H1 (cell line): Measurements from ENCODE around the gene KANSL1. TPM values are rescaled to one million over a fixed set of nuclear protein-coding genes. Genes with fewer than 3 reads are reported as not detected.

ENCODE experiments used
- CTCF ChIA-PET: fragments of 300-600 bp; sonication (Branson Sonifier 250); formaldehyde crosslinking; loops from one replicate; lab custom pipeline; 2021; ENCODE audit not compliant: partially characterized antibody; lab: Charles Lee
- POLR2A ChIA-PET: fragments of 300-600 bp; sonication (Branson Sonifier 250); formaldehyde crosslinking; loops from one replicate; lab custom pipeline; 2021; ENCODE audit warnings: inconsistent platforms; ENCODE audit not compliant: partially characterized antibody; lab: Charles Lee
- DNase-seq, 2 experiments: peaks; one replicate each; pipeline versions ENCODE4 v3.0.0 to v3.0.0-alpha.2; 2010 to 2022; ENCODE audit warnings: low spot score in 2 of 2, low read depth in 1 of 2, mixed read lengths in 1 of 2
- FAIRE-seq: peaks from 2 replicates; lab custom pipeline; 2011; peaks lifted over from hg19 to GRCh38; lab: Jason Lieb, UNC
- H2AFZ ChIP-seq: 2 replicates; pipeline ENCODE4 v1.8.1; 2012; ENCODE audit warnings: low read length, inconsistent platforms
- H2AK5ac ChIP-seq: 2 replicates; pipeline ENCODE4 v1.6.1; 2013; ENCODE audit warnings: low read depth, low read length
- H2BK120ac ChIP-seq: replicated peaks from 2 replicates; pipeline ENCODE3; 2013; ENCODE audit warnings: low read depth, low read length, inconsistent platforms
- H2BK12ac ChIP-seq: 2 replicates; pipeline ENCODE4 v1.6.1; 2013; ENCODE audit warnings: low read depth, low read length
- H2BK15ac ChIP-seq: 2 replicates; pipeline ENCODE4 v1.6.1; 2013; ENCODE audit warnings: low read length
- H2BK20ac ChIP-seq: 2 replicates; pipeline ENCODE4 v1.6.1; 2013; ENCODE audit warnings: low read length
- H2BK5ac ChIP-seq: 2 replicates; pipeline ENCODE4 v1.6.1; 2013; ENCODE audit warnings: low read depth, low read length
- H3K14ac ChIP-seq: 2 replicates; pipeline ENCODE4 v1.6.1; 2013; ENCODE audit warnings: inconsistent platforms; ENCODE audit not compliant: insufficient read length
- H3K18ac ChIP-seq: 2 replicates; pipeline ENCODE4 v1.6.1; 2013; ENCODE audit warnings: low read length; ENCODE audit errors: extremely low read depth
- H3K23ac ChIP-seq: 2 replicates; pipeline ENCODE4 v1.6.1; 2013; ENCODE audit warnings: inconsistent platforms; ENCODE audit not compliant: insufficient read length
- H3K23me2 ChIP-seq: 2 replicates; pipeline ENCODE4 v1.6.1; 2013; ENCODE audit warnings: low read depth, low read length
- H3K27ac ChIP-seq: 2 replicates; pipeline ENCODE4 v1.6.1; 2011; ENCODE audit warnings: low read depth, low read length, inconsistent platforms
- H3K27me3 ChIP-seq, 4 experiments: replicated peaks in 1 of 4; 1 replicate in 1 of 4; 2 replicates in 3 of 4; pipeline versions ENCODE4 v1.6.1 to v1.8.1; 2011 to 2013; ENCODE audit warnings: low read length in 3 of 4, mild to moderate bottlenecking in 3 of 4, inconsistent platforms in 2 of 4, mixed read lengths in 2 of 4, moderate library complexity in 1 of 4; ENCODE audit not compliant: control insufficient read depth in 3 of 4, insufficient read depth in 3 of 4; ENCODE audit errors: extremely low read depth in 1 of 4
- H3K36me3 ChIP-seq, 4 experiments: 2 replicates each; pipeline versions ENCODE4 v1.6.1 to v1.8.1; 2011 to 2013; ENCODE audit warnings: mild to moderate bottlenecking in 4 of 4, low read length in 3 of 4, moderate library complexity in 2 of 4, control low read depth in 1 of 4, inconsistent platforms in 1 of 4; ENCODE audit not compliant: insufficient read depth in 4 of 4, control insufficient read depth in 2 of 4
- H3K4ac ChIP-seq: replicated peaks from 2 replicates; pipeline ENCODE3; 2013; ENCODE audit warnings: low read length, low read depth, mixed read lengths, inconsistent platforms; ENCODE audit not compliant: insufficient read length
- H3K4me1 ChIP-seq, 4 experiments: replicated peaks in 1 of 4; 1 replicate in 1 of 4; 2 replicates in 3 of 4; pipeline versions ENCODE4 v1.6.1 to v1.8.1; 2011 to 2013; ENCODE audit warnings: low read length in 3 of 4, inconsistent platforms in 2 of 4, mixed read lengths in 1 of 4; ENCODE audit not compliant: insufficient read depth in 4 of 4, control insufficient read depth in 3 of 4
- H3K4me2 ChIP-seq, 2 experiments: 2 replicates each; pipeline versions ENCODE4 v1.6.1 to v1.8.1; 2011 to 2013; ENCODE audit warnings: low read depth in 2 of 2, low read length in 2 of 2, control low read depth in 1 of 2, inconsistent platforms in 1 of 2, mild to moderate bottlenecking in 1 of 2; ENCODE audit not compliant: insufficient read depth in 1 of 2
- H3K4me3 ChIP-seq, 4 experiments: fragments of 200-600, 300-600 bp in 1 of 4; sonication (generic), shearing (Covaris generic), sonication (Bioruptor Twin) in 1 of 4; 2 replicates each; pipeline versions ENCODE4 v1.5.1 to v1.8.1; 2011 to 2016; ENCODE audit warnings: low read length in 4 of 4, low read depth in 3 of 4, control low read depth in 2 of 4, inconsistent platforms in 2 of 4, mild to moderate bottlenecking in 2 of 4, mixed read lengths in 1 of 4, moderate library complexity in 1 of 4; ENCODE audit not compliant: insufficient read depth in 2 of 4; ENCODE audit errors: extremely low read depth in 1 of 4
- H3K56ac ChIP-seq: replicated peaks from 2 replicates; pipeline ENCODE3; 2013; ENCODE audit warnings: low read depth, mild to moderate bottlenecking, mixed read lengths, low read length, inconsistent platforms; ENCODE audit not compliant: insufficient read length
- H3K79me1 ChIP-seq: 2 replicates; pipeline ENCODE4 v1.6.1; 2013; ENCODE audit warnings: low read depth, low read length, control low read depth
- H3K79me2 ChIP-seq, 2 experiments: 2 replicates each; pipeline versions ENCODE4 v1.6.1 to v1.8.1; 2012 to 2013; ENCODE audit warnings: low read length in 2 of 2, mild to moderate bottlenecking in 2 of 2, inconsistent platforms in 1 of 2; ENCODE audit not compliant: insufficient read depth in 2 of 2, control insufficient read depth in 1 of 2
- H3K9ac ChIP-seq, 4 experiments: replicated peaks in 1 of 4; 1 replicate in 1 of 4; 2 replicates in 3 of 4; pipeline versions ENCODE4 v1.6.1 to v1.8.1; 2011 to 2013; ENCODE audit warnings: low read depth in 3 of 4, low read length in 3 of 4, control low read depth in 2 of 4, mild to moderate bottlenecking in 2 of 4, moderate library complexity in 2 of 4, inconsistent platforms in 1 of 4; ENCODE audit errors: extremely low read depth in 1 of 4
- H3K9me3 ChIP-seq, 2 experiments: 2 replicates each; pipeline versions ENCODE4 v1.6.1 to v1.8.1; 2012 to 2013; ENCODE audit warnings: mild to moderate bottlenecking in 2 of 2, moderate library complexity in 2 of 2, control low read depth in 1 of 2, inconsistent platforms in 1 of 2, low read depth in 1 of 2, low read length in 1 of 2, mixed read lengths in 1 of 2; ENCODE audit not compliant: insufficient read depth in 2 of 2
- H4K20me1 ChIP-seq, 2 experiments: replicated peaks in 1 of 2; 2 replicates each; pipeline versions ENCODE3 to v1.8.1; 2011 to 2013; ENCODE audit warnings: inconsistent platforms in 2 of 2, low read length in 2 of 2, mild to moderate bottlenecking in 1 of 2; ENCODE audit not compliant: insufficient read depth in 2 of 2, control insufficient read depth in 1 of 2
- H4K5ac ChIP-seq: 2 replicates; pipeline ENCODE4 v1.6.1; 2013; ENCODE audit warnings: low read length, low read depth, mixed read lengths, inconsistent platforms; ENCODE audit not compliant: insufficient read length
- H4K8ac ChIP-seq: 2 replicates; pipeline ENCODE4 v1.8.0; 2013; ENCODE audit warnings: mild to moderate bottlenecking, moderate library complexity, low read length, inconsistent platforms; ENCODE audit not compliant: insufficient read depth; ENCODE audit errors: extremely low read depth
- H4K91ac ChIP-seq: replicated peaks from 2 replicates; pipeline ENCODE3; 2013; ENCODE audit warnings: low read length, mixed read lengths, inconsistent platforms; ENCODE audit not compliant: insufficient read length
- GTF2F1 ChIP-seq: IDR thresholded peaks from 2 replicates; pipeline ENCODE4 v1.6.1; 2012; ENCODE audit warnings: low read depth, low read length, improper control_type of control experiment, borderline replicate concordance
- RBBP5 ChIP-seq: IDR thresholded peaks from 2 replicates; pipeline ENCODE4 v1.7.1; 2012; ENCODE audit warnings: low read depth, mild to moderate bottlenecking, inconsistent platforms, low read length, moderate library complexity, borderline replicate concordance
- RNF2 ChIP-seq: fragments of 200-900, 300-1000 bp; sonication (generic); IDR thresholded peaks from 2 replicates; pipeline ENCODE4 v1.7.1; 2016; ENCODE audit warnings: borderline replicate concordance, low read depth, mild to moderate bottlenecking, antibody characterized with exemption, low read length; ENCODE audit not compliant: poor library complexity, severe bottlenecking; ENCODE audit errors: missing control alignments
- WGBS, 2 experiments: shearing (Covaris generic) in 1 of 2; methylation state at CpG; one replicate each; pipeline versions ENCODE4 v1.1.6 to v1.1.7; 2013 to 2015; ENCODE audit warnings: low lambda C conversion rate in 2 of 2, mixed read lengths in 2 of 2, inconsistent platforms in 1 of 2, low coverage in 1 of 2, missing lambda C conversion rate in 1 of 2; ENCODE audit not compliant: insufficient replicate concordance in 2 of 2, insufficient coverage in 1 of 2, insufficient read length in 1 of 2; ENCODE audit errors: extremely low coverage in 1 of 2, missing lambda C conversion rate in 1 of 2; 5-methylcytosine and 5-hydroxymethylcytosine counted together
- polyA plus RNA-seq, 7 experiments: library from polyadenylated mRNA; depleted of rRNA in 3 of 7; stranded (reverse) in 5 of 7; unstranded in 2 of 7; fragments of >200 nt in 5 of 7; fragments of 200-250 nt in 2 of 7; gene quantifications; 1 replicate in 5 of 7; 2 replicates in 1 of 7; 4 replicates in 1 of 7; pipeline versions ENCODE4 v1.2.1 to v1.2.3, GENCODE V29; 2011 to 2013; ENCODE audit warnings: missing spikeins in 2 of 7, mixed read lengths in 2 of 7
- total RNA-seq: library from RNA; stranded (reverse); fragmentation: NEBNext Ultra II Directional; extraction: Animal tissue kit (Norgen Biotek cat#: 25700); gene quantifications from 2 replicates; pipeline ENCODE4 v1.2.1, GENCODE V29; 2021

KANSL1 gene
- total and polyA plus RNA-seq, 2 of the 8 experiments (the other 6 are each of a cell fraction or from before 2014, with no cell fraction given) = 34.0 to 128 TPM

DNA sequence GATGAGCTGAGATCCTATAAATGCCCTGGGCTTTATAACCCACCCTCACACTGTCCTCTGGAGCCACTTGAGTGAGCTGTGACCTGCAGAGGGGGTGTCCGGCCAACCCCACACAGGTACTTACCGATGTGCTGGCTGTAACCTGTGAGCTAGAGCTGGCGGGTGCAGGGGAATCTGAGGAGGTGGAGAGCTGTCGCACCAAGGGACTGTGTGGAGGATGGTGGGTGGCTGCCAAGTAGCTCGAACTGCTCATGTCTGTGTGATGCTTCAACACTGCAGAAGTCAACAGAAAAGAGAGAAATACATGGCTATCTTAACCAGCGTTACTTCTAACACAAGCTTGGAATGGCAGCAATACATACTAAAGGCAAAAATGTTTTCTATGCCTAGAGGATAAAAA is 154.8 kb downstream of the KANSL1 start:
- Histone ChIP-seq H3K4me2 (no peak overlapping the region), H4K5ac (no peak overlapping the region), H2BK12ac (no peak overlapping the region), H2BK5ac (no peak overlapping the region), H2BK20ac (no peak overlapping the region), H3K14ac (no peak overlapping the region), H3K4me1 (no peaks in the 10 kb centered on the region), H3K23ac (no peak overlapping the region), H3K36me3 (peaks cover 41 to 91% (median 77%) of the 10 kb centered on the region in 4 experiments), H4K8ac (no peak overlapping the region), H3K79me2 (no peaks in the 10 kb centered on the region), H3K27ac (no peak overlapping the region), H2AK5ac (no peak overlapping the region), H3K4ac (no peak overlapping the region), H3K9me3 (no peaks in the 10 kb centered on the region), H2BK15ac (no peak overlapping the region), H4K20me1 (peaks cover 0 to 11% of the 10 kb centered on the region in 2 experiments), H3K27me3 (no peaks in the 10 kb centered on the region), H3K23me2 (no peaks in the 10 kb centered on the region), H3K79me1 (no peaks in the 10 kb centered on the region), H2AFZ (no peak overlapping the region), H3K56ac (no peak overlapping the region), H4K91ac (no peak overlapping the region), H3K9ac (no peak overlapping the region), H3K18ac (no peak overlapping the region), H2BK120ac (no peak overlapping the region), H3K4me3 (no peak overlapping the region)
- DNase-seq (no peak), FAIRE-seq (no peak)
- ChIA-PET CTCF (interaction anchor here (0.9 to 3.5 kb wide), 7 partner anchors 9 to 78 kb away, joined by 3 to 15 read pairs (median 5); no protein-coding TSS in a partner anchor), POLR2A (interaction anchor here (2.2 to 4.3 kb wide), 2 partner anchors 10 to 155 kb away, joined by 6 to 16 read pairs; partner anchors contain the start of gene KANSL1)
- WGBS, 2 experiments = 93% methylated on average over 6 of the region's 6 CpGs; no CpG with 5 or more reads in 1 of the 2 experiments
- TF ChIP-seq RNF2 (no peak), RBBP5 (no peak), GTF2F1 (no peak)
